Stimulated activated naive B cell treated with anti-CD40 and anti-IgM and Interleukin-4, amounts not matched to agents 10 μg/mL and 1 μg/mL and 100 μg/mL, for 72 hours (primary cell): Measurements from ENCODE around the gene PSKH1.

ENCODE experiments used
- ATAC-seq, 2 donors: fragments of 150-1000 bp; cut with Tn5 transposase; replicated peaks; 2 replicates each; pipeline ENCODE4 v1.10.0; 2021; ENCODE audit warnings: moderate library complexity in 1 of 2
- DNase-seq: peaks from one replicate; pipeline ENCODE4 v3.0.0; 2021
- H3K27ac Mint-ChIP-seq: one replicate; pipeline ENCODE4 v1.8.0; 2022; ENCODE audit warnings: mild to moderate bottlenecking, mixed read lengths
- H3K27me3 Mint-ChIP-seq, 2 donors: one replicate each; pipeline ENCODE4 v1.8.0; 2022; ENCODE audit warnings: mixed read lengths in 2 of 2
- H3K36me3 Mint-ChIP-seq, 2 donors: one replicate each; pipeline ENCODE4 v1.8.0; 2022; ENCODE audit warnings: mixed read lengths in 2 of 2, mild to moderate bottlenecking in 1 of 2
- H3K4me1 Mint-ChIP-seq, 2 donors: one replicate each; pipeline ENCODE4 v1.8.0; 2022; ENCODE audit warnings: mixed read lengths in 2 of 2, mild to moderate bottlenecking in 1 of 2
- H3K4me3 Mint-ChIP-seq, 2 donors: one replicate each; pipeline ENCODE4 v1.8.0; 2022; ENCODE audit warnings: mild to moderate bottlenecking in 2 of 2, mixed read lengths in 2 of 2, moderate library complexity in 1 of 2
- H3K9me3 Mint-ChIP-seq, 2 donors: one replicate each; pipeline ENCODE4 v1.8.0; 2022; ENCODE audit warnings: mixed read lengths in 2 of 2, mild to moderate bottlenecking in 1 of 2

Gene PSKH1

DNA sequence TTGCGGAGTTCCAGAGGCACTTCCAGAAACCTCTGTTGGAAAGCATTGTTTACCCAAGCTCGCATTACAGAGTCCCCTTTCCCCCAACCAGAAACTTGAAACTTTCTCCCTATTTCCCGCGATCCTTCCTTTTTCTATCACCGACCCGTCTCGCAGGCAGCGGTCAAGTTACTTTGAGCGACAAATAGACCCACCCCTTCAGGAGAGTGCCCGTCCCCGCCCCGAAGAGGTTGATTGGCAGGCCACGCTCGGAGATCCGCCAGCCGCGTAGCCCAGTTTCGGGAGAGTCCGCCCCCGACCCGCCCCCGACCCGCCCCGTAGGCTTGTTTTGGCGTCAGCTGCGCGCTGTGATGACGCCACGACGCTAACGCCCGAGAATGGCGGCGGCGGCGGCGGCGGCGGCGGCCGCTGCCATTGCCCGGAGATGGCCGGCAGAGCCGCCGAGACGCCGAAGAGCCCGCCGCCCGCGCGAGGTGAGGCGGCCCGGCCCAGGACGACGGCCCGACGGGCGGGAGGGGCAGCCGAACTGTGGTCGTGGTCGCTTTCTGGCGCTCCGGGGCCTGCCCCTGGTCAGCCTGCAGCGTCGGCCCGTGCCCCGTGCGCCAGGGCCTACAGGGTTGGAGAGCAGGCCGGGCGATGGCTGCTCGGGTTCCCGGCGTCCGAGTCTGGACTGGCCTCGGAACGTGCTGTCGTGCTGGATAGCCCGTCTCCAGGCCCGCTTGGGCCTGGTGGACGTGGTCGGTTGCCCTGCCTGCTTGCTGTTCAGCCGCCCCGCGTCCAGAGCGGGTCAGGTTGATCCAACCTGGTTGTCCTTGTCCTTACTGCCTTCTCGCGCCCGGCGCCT is at the start of gene PSKH1:
PSKH1 (plus strand) TSS at position 356 of the 844 bp plus-strand sequence. CDS start 15,496 bp downstream, outside the sequence.
- DNase-seq (peak; percentile 89), ATAC-seq (peak; percentile 98)
- Mint-ChIP-seq H3K4me1 (peaks cover 17 to 24% of the 10 kb centered on the region in 2 donors), H3K27ac (peak within 1 kb of the TSS; percentile 98), H3K4me3 (peak within 1 kb of the TSS; percentile 91 to 95), H3K36me3 (peaks cover 0 to 3% of the 10 kb centered on the region in 2 donors), H3K27me3 (no peaks in the 10 kb centered on the region), H3K9me3 (no peaks in the 10 kb centered on the region)

DNA sequence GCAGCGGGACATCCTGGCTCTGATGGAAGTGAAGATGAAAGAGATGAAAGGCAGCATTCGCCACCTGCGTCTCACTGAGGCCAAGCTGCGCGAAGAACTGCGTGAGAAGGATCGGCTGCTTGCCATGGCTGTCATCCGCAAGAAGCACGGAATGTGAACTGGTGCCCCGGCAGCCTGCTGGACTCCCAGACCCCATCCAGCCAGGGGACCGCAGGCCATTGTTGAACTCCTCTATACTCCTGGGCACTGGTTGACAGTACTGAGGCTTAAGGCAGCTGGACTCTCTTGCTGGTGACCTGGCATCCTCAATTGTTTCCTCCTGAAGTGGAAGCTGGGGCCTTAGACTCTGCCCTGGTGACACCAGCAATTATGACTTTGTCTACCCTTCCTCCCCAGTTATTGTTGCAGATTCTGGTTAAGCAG is 49.7 kb upstream of the PSKH1 start:
- Mint-ChIP-seq H3K9me3 (no peaks in the 10 kb centered on the region), H3K27me3 (no peaks in the 10 kb centered on the region), H3K4me1 (peaks cover 32 to 47% of the 10 kb centered on the region in 2 donors), H3K27ac (peak overlapping the region; percentile 96), H3K4me3 (peak overlapping the region; percentile 95 to 97), H3K36me3 (peaks cover 0 to 5% of the 10 kb centered on the region in 2 donors)
- no peak for DNase-seq
- no peak for ATAC-seq

DNA sequence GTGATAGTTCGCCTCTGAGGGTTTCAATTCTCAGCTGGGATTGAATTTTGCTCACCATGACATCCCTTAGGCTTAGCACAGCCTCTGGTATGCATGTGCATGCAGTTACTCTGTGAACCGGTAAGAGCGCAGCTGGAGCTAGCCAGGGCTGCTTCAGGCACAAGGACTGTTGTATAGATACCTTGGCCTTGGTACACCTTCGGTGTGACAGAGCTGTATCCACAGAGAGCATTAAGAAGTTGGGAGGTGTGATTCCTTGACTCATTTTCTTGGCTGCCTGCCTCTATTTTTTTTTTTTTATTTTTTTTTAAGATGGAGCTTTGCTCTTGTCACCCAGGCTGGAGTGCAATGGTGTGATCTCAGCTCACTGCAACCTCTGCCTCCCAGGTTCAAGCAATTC is 48.6 kb upstream of the PSKH1 start:
- Mint-ChIP-seq H3K9me3 (no peaks in the 10 kb centered on the region), H3K4me1 (peaks cover 35 to 54% of the 10 kb centered on the region in 2 donors), H3K27ac (no peak overlapping the region), H3K4me3 (peak overlapping the region in 1 of 2 donors; percentile 43), H3K36me3 (peaks cover 3 to 8% of the 10 kb centered on the region in 2 donors), H3K27me3 (no peaks in the 10 kb centered on the region)
- ATAC-seq (no peak), DNase-seq (no peak)

DNA sequence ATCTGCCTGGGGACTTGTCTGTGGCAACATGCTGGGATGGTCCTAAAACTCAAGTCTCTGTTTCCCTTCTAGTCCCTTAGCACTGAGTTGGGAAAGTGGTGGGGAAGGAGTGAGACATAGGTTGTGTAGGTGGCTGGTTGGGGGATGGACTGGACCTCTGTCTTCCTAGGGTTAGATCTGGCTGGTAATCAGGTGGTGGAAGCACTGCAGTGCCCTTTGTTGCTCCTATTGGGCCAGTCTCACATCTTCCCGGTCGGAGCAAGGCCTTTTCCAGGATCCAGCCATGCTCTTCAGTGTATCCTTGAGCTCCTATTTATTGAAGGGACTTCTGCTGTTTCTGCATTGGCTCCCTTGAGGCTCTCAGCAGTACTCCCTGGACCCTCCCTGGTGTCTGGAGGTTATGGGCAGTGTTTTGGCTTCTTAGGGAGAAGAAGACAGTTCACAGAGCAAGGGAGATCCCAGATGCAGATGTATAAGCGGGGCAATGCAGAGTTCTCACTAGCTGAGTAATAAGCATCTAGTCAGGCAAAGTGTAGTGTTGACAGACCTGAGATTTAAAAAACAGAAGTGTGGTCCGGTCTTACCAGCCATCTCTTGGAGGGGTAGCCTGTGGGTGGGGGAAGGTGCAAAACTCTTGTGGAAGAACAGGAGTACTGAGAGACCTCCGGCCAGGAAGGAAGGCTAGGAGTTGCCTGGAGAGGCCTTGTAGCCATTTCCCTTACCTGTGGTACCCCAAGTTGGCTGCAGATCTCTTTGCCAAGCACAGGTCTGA is 47.6 kb upstream of the PSKH1 start:
- no peak for DNase-seq
- H3K36me3 Mint-ChIP-seq = peaks cover 9 to 15% of the 10 kb centered on the region in 2 donors
- H3K4me1 Mint-ChIP-seq = peaks cover 35 to 62% of the 10 kb centered on the region in 2 donors
- H3K4me3 Mint-ChIP-seq = peak overlapping the region; percentile 93 to 97
- ATAC-seq = no peak
- no peaks in the 10 kb centered on the region for H3K9me3 Mint-ChIP-seq
- peak overlapping the region; percentile 94 for H3K27ac Mint-ChIP-seq
- H3K27me3 Mint-ChIP-seq = no peaks in the 10 kb centered on the region

DNA sequence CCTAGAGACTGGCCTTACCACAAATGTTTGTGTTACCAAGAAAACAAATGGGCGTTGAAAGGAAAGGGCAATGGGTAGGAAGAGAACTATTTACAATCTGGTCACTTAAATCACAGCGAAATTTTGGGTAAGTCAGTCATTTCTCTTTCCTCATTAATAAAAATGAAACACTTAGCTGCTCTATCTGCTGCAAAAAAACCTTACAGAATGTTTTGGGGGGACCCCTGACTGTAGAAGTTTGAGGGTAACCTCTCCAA is 47.1 kb upstream of the PSKH1 start:
- H3K4me3 Mint-ChIP-seq = peak overlapping the region; percentile 93 to 97
- H3K4me1 Mint-ChIP-seq = peaks cover 35 to 62% of the 10 kb centered on the region in 2 donors
- H3K27ac Mint-ChIP-seq = peak overlapping the region; percentile 94
- peaks cover 9 to 15% of the 10 kb centered on the region in 2 donors for H3K36me3 Mint-ChIP-seq
- ATAC-seq = no peak
- DNase-seq = no peak
- no peaks in the 10 kb centered on the region for H3K9me3 Mint-ChIP-seq
- H3K27me3 Mint-ChIP-seq = no peaks in the 10 kb centered on the region

DNA sequence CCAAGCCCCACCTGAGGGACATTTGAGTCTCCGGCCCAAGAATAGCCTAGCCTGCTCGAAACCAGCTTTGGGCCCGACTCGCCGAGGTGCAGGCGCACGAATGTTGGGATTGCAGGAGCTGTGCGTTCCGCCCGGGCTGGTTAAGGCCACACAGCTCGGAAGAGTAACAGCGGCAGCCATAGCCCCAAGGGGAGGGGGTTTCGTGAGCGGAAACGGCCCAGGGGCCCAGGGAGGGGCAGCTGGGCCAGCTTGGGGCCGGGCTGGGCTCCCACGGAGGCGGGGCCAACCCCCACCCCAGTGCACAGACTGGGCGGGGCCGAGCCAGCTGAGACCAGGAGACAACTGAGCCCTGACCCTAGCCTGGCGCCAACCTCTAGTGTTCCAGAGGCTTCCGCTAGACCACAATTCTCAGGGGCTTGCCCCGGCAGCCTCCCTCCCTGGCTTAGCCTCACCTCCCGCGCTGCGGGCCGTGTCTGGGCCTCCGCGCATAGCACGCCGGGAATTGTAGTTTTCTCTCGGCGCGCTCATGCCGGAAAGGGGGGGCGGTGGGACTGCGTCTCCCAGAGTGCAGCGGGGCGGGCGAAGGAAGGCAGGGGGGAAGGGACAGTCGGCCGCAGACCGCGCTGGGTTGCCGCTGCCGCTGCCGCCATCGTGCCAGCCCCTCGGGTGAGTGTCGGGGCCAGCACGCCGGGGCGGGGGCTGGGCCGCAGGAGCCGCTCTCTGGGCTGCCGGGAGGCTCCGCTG is 46.6 kb upstream of the PSKH1 start, which contains the start of gene NUTF2:
NUTF2 (plus strand) TSS at position 614 of the 744 bp plus-strand sequence. CDS start 18,198 bp downstream, outside the sequence.
- no peaks in the 10 kb centered on the region for H3K9me3 Mint-ChIP-seq
- peak within 1 kb of the TSS; percentile 93 to 97 for H3K4me3 Mint-ChIP-seq
- H3K4me1 Mint-ChIP-seq = peaks cover 34 to 60% of the 10 kb centered on the region in 2 donors
- peak within 1 kb of the TSS; percentile 94 for H3K27ac Mint-ChIP-seq
- peak; percentile 71 to 76 for ATAC-seq
- DNase-seq = peak; percentile 96
- H3K36me3 Mint-ChIP-seq = peaks cover 9 to 15% of the 10 kb centered on the region in 2 donors
- no peaks in the 10 kb centered on the region for H3K27me3 Mint-ChIP-seq

DNA sequence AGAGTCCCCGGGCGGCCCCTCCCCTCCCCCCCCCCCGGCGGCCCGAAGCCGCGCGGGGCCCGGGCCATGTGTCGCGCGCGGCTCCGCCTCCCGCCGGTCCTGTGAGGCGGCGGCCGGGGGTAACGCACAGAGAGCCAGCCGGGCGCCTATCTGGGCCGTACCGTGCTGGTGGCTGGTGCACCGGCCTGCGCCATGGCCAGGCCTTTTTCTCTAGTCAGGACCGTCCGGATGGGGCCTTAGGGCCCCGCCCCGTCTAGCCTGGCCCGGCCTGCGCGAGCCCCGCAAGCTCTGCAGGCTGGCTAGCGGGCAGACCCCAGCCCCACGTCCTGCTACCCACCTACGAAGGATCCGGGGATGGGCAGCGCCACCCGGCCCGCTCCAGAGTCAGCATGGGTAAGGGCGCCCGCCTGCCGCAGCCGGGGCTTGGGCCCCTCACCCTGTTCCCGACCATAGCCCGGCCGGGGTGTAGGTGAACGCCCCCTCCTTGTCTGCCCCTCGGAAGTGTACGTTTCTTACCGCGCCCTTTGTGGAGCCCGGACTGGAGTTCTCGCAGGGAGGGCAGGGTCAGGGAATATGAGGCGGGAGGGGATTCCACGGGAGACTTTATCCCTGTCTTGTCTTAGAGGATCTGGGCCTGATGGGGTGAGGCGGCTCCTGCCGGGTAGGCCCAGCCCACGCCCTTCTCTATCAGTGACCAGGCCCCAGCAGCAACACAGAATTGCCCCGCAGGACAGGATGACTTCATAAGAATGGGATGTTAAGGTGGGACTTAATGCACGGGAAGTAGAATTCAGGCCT is 45.8 kb upstream of the PSKH1 start, which contains the start of gene CENPT:
CENPT (minus strand) TSS at position 630 of the 798 bp plus-strand sequence. CDS start 13,834 bp downstream, outside the sequence.
- Mint-ChIP-seq H3K4me1 (peaks cover 33 to 57% of the 10 kb centered on the region in 2 donors), H3K27me3 (no peaks in the 10 kb centered on the region), H3K36me3 (peaks cover 9 to 15% of the 10 kb centered on the region in 2 donors), H3K9me3 (no peaks in the 10 kb centered on the region), H3K27ac (peak within 1 kb of the TSS; percentile 94), H3K4me3 (peak within 1 kb of the TSS; percentile 93 to 97)
- peak; percentile 11 for DNase-seq
- peak; percentile 59 to 60 for ATAC-seq

DNA sequence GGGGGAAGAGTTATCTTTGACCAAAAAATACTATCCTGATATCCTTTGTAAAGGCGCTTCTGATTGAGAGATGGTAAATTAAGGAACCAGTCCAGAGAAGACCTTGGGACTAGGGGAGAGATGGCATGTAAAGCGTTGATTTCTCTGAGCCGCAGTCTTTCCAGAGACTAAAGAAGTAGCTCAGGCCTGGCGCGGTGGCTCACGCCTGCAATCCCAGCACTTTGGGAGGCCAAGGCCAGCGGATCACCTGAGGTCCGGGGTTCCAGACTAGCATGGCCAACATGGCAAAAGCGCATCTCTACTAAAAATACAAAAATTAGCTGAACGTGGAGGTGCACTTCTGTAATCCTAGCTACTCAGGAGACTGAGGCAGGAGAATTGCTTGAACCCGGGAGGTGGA is 44.9 kb upstream of the PSKH1 start:
- Mint-ChIP-seq H3K9me3 (no peaks in the 10 kb centered on the region), H3K36me3 (peaks cover 9 to 15% of the 10 kb centered on the region in 2 donors), H3K27me3 (no peaks in the 10 kb centered on the region), H3K4me1 (peaks cover 28 to 52% of the 10 kb centered on the region in 2 donors), H3K27ac (no peak overlapping the region), H3K4me3 (peak overlapping the region; percentile 92 to 97)
- DNase-seq (no peak), ATAC-seq (no peak)

DNA sequence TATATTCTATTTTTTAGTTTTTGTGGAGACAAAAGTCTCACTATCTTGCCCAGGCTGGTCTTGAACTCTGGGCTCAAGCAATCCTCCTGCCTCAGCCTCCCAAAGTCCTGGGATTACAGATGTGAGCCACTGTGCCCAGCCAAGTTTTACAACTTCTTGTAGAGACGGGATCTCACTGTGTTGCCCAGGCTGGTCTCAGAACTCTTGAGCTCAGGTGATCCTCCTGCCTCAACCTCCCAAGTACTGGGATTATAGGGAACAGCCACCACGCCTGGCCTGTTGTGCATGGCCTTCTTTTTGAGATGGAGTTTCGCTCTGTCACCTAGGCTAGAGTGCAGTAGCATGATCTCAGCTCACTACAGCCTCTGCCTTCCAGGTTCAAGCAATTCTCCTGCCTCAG is 39.4 kb upstream of the PSKH1 start:
- Mint-ChIP-seq H3K27me3 (no peaks in the 10 kb centered on the region), H3K4me1 (peaks cover 28 to 53% of the 10 kb centered on the region in 2 donors), H3K9me3 (no peaks in the 10 kb centered on the region), H3K36me3 (peaks cover 18 to 30% of the 10 kb centered on the region in 2 donors), H3K27ac (no peak overlapping the region), H3K4me3 (no peak overlapping the region)
- ATAC-seq = no peak
- DNase-seq = no peak

DNA sequence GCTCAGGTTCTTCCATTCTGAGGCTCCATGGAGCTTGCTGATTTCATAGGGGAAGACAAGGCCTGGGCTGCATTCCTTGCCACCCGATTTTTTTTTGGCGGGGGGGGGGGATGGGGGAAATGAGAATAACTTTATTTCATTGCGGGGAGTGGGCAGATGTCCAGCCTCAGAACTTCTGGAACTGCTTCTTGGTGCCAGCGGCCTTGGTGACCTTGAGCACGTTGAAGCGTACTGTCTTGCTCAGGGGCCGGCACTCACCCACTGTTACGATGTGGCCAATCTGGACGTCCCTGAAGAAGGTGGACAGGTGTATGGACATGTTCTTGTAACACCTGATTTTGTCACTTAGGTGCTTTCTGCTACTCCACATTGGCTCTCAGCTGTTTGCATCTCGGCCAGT is 37.3 kb upstream of the PSKH1 start:
- H3K36me3 Mint-ChIP-seq = peaks cover 19 to 29% of the 10 kb centered on the region in 2 donors
- no peak for DNase-seq
- H3K4me1 Mint-ChIP-seq = peaks cover 25 to 43% of the 10 kb centered on the region in 2 donors
- ATAC-seq = no peak
- H3K4me3 Mint-ChIP-seq = no peak overlapping the region
- H3K27ac Mint-ChIP-seq = no peak overlapping the region
- H3K27me3 Mint-ChIP-seq = no peaks in the 10 kb centered on the region
- H3K9me3 Mint-ChIP-seq = no peaks in the 10 kb centered on the region

DNA sequence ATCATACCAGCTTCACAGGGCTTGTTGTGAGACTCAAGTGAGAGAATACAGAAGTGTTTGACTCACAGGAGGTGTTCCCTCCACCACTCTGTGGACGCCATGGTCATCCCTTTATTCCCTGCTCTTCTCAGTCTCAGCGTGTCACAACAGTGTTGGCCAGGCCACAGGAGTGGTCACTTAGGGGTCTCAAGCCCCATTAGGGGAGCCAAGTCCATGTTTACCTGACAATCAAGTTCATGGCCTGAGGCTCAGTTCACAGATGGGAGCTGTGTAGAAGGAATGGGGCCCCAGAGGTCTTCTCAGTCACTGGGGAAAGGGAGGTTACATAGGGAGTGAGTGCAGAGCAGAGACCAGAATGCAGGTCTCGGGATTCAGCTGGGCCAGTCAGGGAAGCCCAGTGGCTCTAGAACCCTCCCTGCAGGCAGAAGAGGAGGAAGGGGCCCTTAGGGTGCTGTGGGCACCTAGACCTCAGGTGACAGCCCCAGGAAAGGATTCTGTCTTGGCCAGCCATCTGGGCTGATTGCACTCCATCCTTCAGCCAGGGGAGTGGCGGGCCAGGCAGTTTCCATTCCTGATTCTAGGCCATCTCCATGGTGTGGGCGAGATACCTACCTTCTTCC is 36.0 kb upstream of the PSKH1 start:
- peak overlapping the region; percentile 84 for H3K27ac Mint-ChIP-seq
- peaks cover 28 to 53% of the 10 kb centered on the region in 2 donors for H3K4me1 Mint-ChIP-seq
- no peak overlapping the region for H3K4me3 Mint-ChIP-seq
- no peaks in the 10 kb centered on the region for H3K9me3 Mint-ChIP-seq
- H3K36me3 Mint-ChIP-seq = peaks cover 22 to 36% of the 10 kb centered on the region in 2 donors
- H3K27me3 Mint-ChIP-seq = no peaks in the 10 kb centered on the region
- no peak for DNase-seq
- no peak for ATAC-seq

DNA sequence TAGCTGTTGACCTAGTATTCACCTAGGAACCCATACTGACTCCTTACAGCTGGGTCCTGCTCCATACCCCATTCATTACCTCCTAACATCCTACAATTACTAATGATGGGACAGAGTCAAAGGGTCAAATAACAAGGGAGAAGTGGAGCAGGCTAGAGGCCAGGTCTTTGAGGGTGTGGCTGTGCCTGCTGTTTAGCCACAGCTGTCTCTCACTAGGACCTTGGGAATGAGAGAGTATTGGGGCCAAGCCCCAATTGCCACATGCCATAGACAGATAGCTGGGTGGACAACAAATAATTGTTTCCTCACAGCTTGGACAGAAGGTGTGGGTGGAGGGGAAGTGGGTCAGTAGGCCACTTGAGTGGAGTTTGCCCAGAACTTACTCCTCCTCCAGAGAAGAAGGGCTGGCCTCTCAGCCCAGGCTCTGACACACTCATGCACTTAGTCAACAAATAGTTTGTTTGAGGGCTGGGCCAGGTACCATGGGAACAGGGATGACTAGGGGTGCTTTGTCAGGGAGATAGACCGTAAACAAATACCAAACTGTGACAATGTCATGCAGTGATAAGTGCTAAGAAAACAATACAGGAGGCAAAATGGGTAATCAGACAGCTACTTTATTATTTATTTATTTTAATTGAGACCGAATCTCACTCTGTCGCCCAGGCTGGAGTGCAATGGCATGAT is 35.4 kb upstream of the PSKH1 start:
- ATAC-seq (peak; percentile 45 to 59), DNase-seq (no peak)
- H3K27me3 Mint-ChIP-seq = no peaks in the 10 kb centered on the region
- H3K9me3 Mint-ChIP-seq = no peaks in the 10 kb centered on the region
- H3K36me3 Mint-ChIP-seq = peaks cover 22 to 37% of the 10 kb centered on the region in 2 donors
- no peak overlapping the region for H3K27ac Mint-ChIP-seq
- H3K4me1 Mint-ChIP-seq = peaks cover 28 to 55% of the 10 kb centered on the region in 2 donors
- H3K4me3 Mint-ChIP-seq = no peak overlapping the region
